Activated T-cell treated with anti-CD3 and anti-CD28 coated beads, Interleukin-2, amount 50 U/mL, for 72 hours (primary cell): ENCODE data around the gene LCN2. TPM values are rescaled to one million over a fixed set of nuclear protein-coding genes. Genes with fewer than 3 reads are reported as not detected.
"Not testable (repeated sequence)": the region's sequence is repeated elsewhere in the genome, so short reads cannot be mapped to it uniquely, and the experiment has no call there.

ENCODE experiments used
- ATAC-seq, 2 donors: fragments of 150-1000 bp; cut with Tn5 transposase; replicated peaks in 1 of 2; 2 replicates each; pipeline ENCODE4 v1.10.0; 2021; ENCODE audit warnings: moderate library complexity in 2 of 2, mild to moderate bottlenecking in 1 of 2
- DNase-seq, 2 donors: peaks; one replicate each; pipeline ENCODE4 v3.0.0; 2021 to 2022; ENCODE audit warnings: mixed read lengths in 1 of 2
- H3K27ac Mint-ChIP-seq: one replicate; pipeline ENCODE4 v1.8.0; 2022; ENCODE audit warnings: mild to moderate bottlenecking, moderate library complexity, mixed read lengths
- H3K27me3 Mint-ChIP-seq: one replicate; pipeline ENCODE4 v1.8.0; 2022; ENCODE audit warnings: low read depth, mixed read lengths
- H3K36me3 Mint-ChIP-seq, 2 donors: one replicate each; pipeline ENCODE4 v1.8.0; 2022; ENCODE audit warnings: mixed read lengths in 2 of 2, mild to moderate bottlenecking in 1 of 2; ENCODE audit not compliant: insufficient read depth in 2 of 2
- H3K4me1 Mint-ChIP-seq: one replicate; pipeline ENCODE4 v1.8.0; 2022; ENCODE audit warnings: low read depth, mixed read lengths
- H3K4me3 Mint-ChIP-seq, 2 donors: one replicate each; pipeline ENCODE4 v1.8.0; 2022; ENCODE audit warnings: mild to moderate bottlenecking in 2 of 2, mixed read lengths in 2 of 2, moderate library complexity in 2 of 2
- H3K9me3 Mint-ChIP-seq, 2 donors: one replicate each; pipeline ENCODE4 v1.8.0; 2022; ENCODE audit warnings: mixed read lengths in 2 of 2
- total RNA-seq, 2 donors: library from RNA; stranded (reverse); gene quantifications; one replicate each; pipeline ENCODE4 v1.2.3, GENCODE V29; 2022

Gene LCN2
- total RNA-seq, 2 donors from 2014 or later: not detected

DNA sequence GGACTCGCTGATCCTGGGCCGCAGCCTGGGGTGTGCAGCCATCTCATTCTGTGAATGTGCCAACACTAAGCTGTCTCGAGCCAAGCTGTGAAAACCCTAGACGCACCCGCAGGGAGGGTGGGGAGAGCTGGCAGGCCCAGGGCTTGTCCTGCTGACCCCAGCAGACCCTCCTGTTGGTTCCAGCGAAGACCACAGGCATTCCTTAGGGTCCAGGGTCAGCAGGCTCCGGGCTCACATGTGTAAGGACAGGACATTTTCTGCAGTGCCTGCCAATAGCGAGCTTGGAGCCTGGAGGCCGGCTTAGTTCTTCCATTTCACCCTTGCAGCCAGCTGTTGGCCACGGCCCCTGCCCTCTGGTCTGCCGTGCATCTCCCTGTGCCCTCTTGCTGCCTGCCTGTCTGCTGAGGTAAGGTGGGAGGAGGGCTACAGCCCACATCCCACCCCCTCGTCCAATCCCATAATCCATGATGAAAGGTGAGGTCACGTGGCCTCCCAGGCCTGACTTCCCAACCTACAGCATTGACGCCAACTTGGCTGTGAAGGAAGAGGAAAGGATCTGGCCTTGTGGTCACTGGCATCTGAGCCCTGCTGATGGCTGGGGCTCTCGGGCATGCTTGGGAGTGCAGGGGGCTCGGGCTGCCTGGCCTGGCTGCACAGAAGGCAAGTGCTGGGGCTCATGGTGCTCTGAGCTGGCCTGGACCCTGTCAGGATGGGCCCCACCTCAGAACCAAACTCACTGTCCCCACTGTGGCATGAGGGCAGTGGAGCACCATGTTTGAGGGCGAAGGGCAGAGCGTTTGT is 41.6 kb upstream of the LCN2 start:
- ATAC-seq: no peak

GRCh38 chr9:128108269-128109049 is 40.8 kb upstream of the LCN2 start:
- Mint-ChIP-seq H3K9me3 (no peaks in the 10 kb centered on the region), H3K36me3 (peaks cover 2 to 6% of the 10 kb centered on the region in 2 donors), H3K4me3 (no peak overlapping the region), H3K27ac (no peak overlapping the region), H3K4me1 (peaks cover 10% of the 10 kb centered on the region), H3K27me3 (no peaks in the 10 kb centered on the region)
- no peak for DNase-seq
- no peak for ATAC-seq

More for the DNA sequence above, 41.6 kb upstream of the LCN2 start:
- H3K27me3 Mint-ChIP-seq: no peaks in the 10 kb centered on the region
- peaks cover 2 to 7% of the 10 kb centered on the region in 2 donors for H3K36me3 Mint-ChIP-seq
- H3K9me3 Mint-ChIP-seq: no peaks in the 10 kb centered on the region
- H3K4me1 Mint-ChIP-seq: peaks cover 18% of the 10 kb centered on the region
- no peak overlapping the region for H3K4me3 Mint-ChIP-seq
- H3K27ac Mint-ChIP-seq: peak overlapping the region; percentile 33
- DNase-seq: no peak

DNA sequence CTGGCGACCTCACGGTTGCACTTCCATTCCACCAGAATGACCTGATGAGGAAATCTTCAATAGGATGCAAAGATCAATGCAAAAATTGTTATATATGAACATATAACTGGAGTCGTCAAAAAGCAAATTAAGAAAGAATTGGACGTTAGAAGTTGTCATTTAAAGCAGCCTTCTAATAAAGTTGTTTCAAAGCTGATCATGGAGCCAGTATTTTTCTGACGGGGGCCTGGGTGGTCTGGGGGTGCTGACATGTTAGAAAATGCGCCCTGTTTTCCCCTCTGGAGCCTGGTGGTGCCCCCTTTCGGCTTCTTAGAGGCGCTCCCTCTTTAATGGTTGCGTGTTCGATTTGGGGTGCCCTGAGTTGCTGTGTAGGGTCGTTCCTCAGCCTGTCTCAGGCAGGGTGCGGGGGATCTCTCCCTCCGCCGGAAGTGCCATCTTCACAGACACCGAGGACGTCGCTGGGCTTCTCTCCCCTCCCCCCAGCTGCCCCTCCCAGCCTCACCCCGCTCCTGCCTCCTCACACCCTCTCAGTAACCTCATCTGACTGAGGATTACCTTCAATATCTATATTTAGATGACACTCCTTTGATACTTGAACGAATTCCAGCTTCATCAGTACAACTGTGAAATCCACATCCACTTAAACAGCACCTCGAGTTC is 40.1 kb upstream of the LCN2 start:
- Mint-ChIP-seq H3K36me3 (peaks cover 2 to 4% of the 10 kb centered on the region in 2 donors), H3K9me3 (no peaks in the 10 kb centered on the region), H3K4me3 (no peak overlapping the region), H3K27ac (no peak overlapping the region), H3K27me3 (no peaks in the 10 kb centered on the region), H3K4me1 (peaks cover 3% of the 10 kb centered on the region)
- ATAC-seq (no peak), DNase-seq (no peak)

DNA sequence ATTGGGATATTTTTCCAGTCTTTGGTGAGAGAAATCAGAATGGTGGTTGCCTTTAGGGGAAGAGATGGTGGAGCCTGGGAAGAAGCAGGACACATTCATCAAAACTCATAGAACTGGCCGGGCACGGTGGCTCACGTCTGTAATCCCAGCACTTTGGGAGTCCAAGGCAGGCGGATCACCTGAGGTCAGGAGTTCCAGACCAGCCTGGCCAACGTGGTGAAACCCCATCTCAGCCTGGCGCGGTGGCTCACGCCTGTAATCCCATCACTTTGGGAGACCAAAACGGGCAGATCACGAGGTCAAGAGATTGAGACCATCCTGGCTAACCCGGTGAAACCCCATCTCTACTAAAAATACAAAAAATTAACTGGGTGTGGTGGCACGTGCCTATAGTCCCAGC is 37.5 kb upstream of the LCN2 start:
- not testable (repeated sequence) for DNase-seq, H3K9me3 Mint-ChIP-seq, H3K27me3 Mint-ChIP-seq, H3K27ac Mint-ChIP-seq, H3K4me1 Mint-ChIP-seq, H3K36me3 Mint-ChIP-seq, H3K4me3 Mint-ChIP-seq, ATAC-seq

- H3K27ac Mint-ChIP-seq: no peak overlapping the region
- ATAC-seq: no peak
- H3K36me3 Mint-ChIP-seq: peaks cover 0 to 3% of the 10 kb centered on the region in 2 donors
- no peaks in the 10 kb centered on the region for H3K9me3 Mint-ChIP-seq
- H3K4me3 Mint-ChIP-seq: no peak overlapping the region
- DNase-seq: no peak
- peaks cover 5% of the 10 kb centered on the region for H3K4me1 Mint-ChIP-seq
- no peaks in the 10 kb centered on the region for H3K27me3 Mint-ChIP-seq
Measured at GRCh38 chr9:128113526-128114325, 35.5 kb upstream of the LCN2 start.

GRCh38 chr9:128114326-128115186 is 34.7 kb upstream of the LCN2 start:
- Mint-ChIP-seq H3K4me1 (peaks cover 5% of the 10 kb centered on the region), H3K36me3 (peaks cover 0 to 3% of the 10 kb centered on the region in 2 donors), H3K4me3 (no peak overlapping the region), H3K27me3 (no peaks in the 10 kb centered on the region), H3K9me3 (no peaks in the 10 kb centered on the region), H3K27ac (no peak overlapping the region)
- ATAC-seq: no peak
- no peak for DNase-seq

- no peak overlapping the region for H3K4me3 Mint-ChIP-seq
- no peaks in the 10 kb centered on the region for H3K27me3 Mint-ChIP-seq
- peaks cover 0 to 3% of the 10 kb centered on the region in 2 donors for H3K36me3 Mint-ChIP-seq
- DNase-seq (no peak), ATAC-seq (peak; percentile 21 to 25)
- H3K27ac Mint-ChIP-seq: no peak overlapping the region
- no peaks in the 10 kb centered on the region for H3K9me3 Mint-ChIP-seq
- peaks cover 5% of the 10 kb centered on the region for H3K4me1 Mint-ChIP-seq
Measured at GRCh38 chr9:128115187-128116103, 33.8 kb upstream of the LCN2 start.

DNA sequence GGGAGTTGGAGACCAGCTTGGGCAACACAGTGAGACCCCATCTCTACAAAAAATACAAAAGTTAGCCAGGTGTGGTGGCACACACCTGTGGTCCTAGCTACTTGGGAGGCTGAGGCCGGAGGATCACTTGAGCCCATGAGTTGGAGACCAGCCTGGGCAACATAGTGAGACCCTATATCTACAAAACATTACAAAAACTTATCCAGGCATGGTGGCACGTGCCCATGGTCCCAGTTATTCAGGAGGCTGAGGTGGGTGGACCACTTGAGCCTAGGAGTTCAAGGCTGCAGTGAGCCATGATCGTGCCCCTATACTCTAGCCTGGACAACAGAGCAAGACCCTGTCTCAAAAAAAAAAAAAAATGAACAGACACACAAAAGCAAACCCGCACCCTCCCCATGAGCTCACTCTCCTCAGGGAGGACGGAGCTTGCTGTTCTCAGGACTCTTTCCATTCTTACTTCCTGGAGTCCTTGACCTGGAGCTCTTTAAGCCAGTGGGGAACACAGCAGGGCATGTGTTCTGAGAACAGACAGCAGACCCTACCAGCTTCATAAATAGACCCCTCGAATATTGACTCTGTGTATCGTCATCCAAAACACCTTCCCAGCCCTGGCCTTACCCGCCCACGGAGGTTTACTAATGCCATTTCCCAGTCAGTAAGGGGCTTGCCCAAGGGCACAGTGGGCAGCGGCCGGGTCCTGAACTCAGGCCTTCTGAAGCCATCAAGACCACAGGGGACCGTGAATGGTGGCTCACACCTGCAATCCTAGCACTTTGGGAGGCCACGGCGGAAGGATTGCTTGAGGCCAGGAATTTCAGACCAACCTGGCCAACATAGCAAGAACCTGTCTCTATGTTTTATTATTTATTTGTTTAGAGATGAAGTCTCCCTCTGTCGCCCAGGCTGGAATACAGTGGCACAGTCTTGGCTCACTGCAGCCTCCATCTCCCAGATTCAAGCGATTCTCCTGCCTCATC is 32.9 kb upstream of the LCN2 start:
- no peaks in the 10 kb centered on the region for H3K9me3 Mint-ChIP-seq
- H3K4me1 Mint-ChIP-seq: peaks cover 5% of the 10 kb centered on the region
- H3K36me3 Mint-ChIP-seq: peaks cover 0 to 3% of the 10 kb centered on the region in 2 donors
- H3K4me3 Mint-ChIP-seq: no peak overlapping the region
- DNase-seq: no peak
- no peak overlapping the region for H3K27ac Mint-ChIP-seq
- ATAC-seq: no peak
- H3K27me3 Mint-ChIP-seq: no peaks in the 10 kb centered on the region

GRCh38 chr9:128117613-128118471 is 31.4 kb upstream of the LCN2 start:
- Mint-ChIP-seq H3K27ac (no peak overlapping the region), H3K9me3 (no peaks in the 10 kb centered on the region), H3K4me1 (peaks cover 5% of the 10 kb centered on the region), H3K4me3 (peak overlapping the region in 1 of 2 donors; percentile 9), H3K27me3 (no peaks in the 10 kb centered on the region), H3K36me3 (peaks cover 0 to 3% of the 10 kb centered on the region in 2 donors)
- ATAC-seq (peak; percentile 80 to 82), DNase-seq (peak; percentile 95 to 98)

DNA sequence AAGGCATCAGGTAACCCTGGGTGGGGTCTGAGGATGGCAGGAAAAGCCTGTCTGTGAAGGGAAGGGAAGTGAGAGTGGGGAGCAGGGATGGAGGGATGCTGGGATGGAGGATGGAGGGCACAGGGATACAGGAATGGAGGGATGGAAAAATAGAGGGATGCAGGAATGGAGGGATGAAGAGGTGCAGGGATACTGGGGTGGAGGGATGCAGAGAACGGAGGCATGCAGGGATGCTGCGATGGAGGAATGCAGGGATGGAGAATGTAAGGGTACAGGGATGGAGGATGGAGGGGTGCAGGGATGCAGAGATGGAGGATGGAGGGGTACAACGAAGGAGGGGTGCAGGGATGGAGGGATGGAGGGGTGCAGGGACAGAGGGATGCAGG is 30.8 kb upstream of the LCN2 start:
- Mint-ChIP-seq H3K4me1 (peaks cover 5% of the 10 kb centered on the region), H3K27me3 (no peaks in the 10 kb centered on the region), H3K27ac (no peak overlapping the region), H3K36me3 (peaks cover 0 to under 1% of the 10 kb centered on the region in 2 donors), H3K4me3 (no peak overlapping the region), H3K9me3 (no peaks in the 10 kb centered on the region)
- DNase-seq: no peak
- no peak for ATAC-seq
